Mesenchymal stem cell (in vitro differentiated cells and primary cell): ENCODE measurements around the gene GALNT10.

ENCODE experiments used
- DNase-seq: peaks from one replicate; pipeline ENCODE4 v3.0.0-alpha.2; 2013
- H2AFZ ChIP-seq: one replicate; pipeline ENCODE4 v1.6.1; 2013; ENCODE audit warnings: low read depth, mild to moderate bottlenecking, control low read depth, inconsistent platforms, low read length, moderate library complexity
- H2AK5ac ChIP-seq: 2 replicates; pipeline ENCODE4 v1.6.1; 2013; ENCODE audit warnings: low read length, moderate library complexity, mild to moderate bottlenecking, inconsistent platforms; ENCODE audit not compliant: severe bottlenecking
- H2BK120ac ChIP-seq: one replicate; pipeline ENCODE4 v1.6.1; 2013; ENCODE audit warnings: low read depth, mild to moderate bottlenecking, inconsistent platforms, low read length, moderate library complexity
- H2BK12ac ChIP-seq, 2 experiments: one replicate each; pipeline ENCODE4 v1.6.1; 2013; ENCODE audit warnings: inconsistent platforms in 2 of 2, low read length in 2 of 2, mild to moderate bottlenecking in 2 of 2, moderate library complexity in 2 of 2, control low read depth in 1 of 2
- H2BK15ac ChIP-seq: one replicate; pipeline ENCODE4 v1.6.1; 2013; ENCODE audit warnings: mild to moderate bottlenecking, low read depth, inconsistent platforms; ENCODE audit not compliant: poor library complexity, severe bottlenecking
- H2BK5ac ChIP-seq: 2 replicates; pipeline ENCODE4 v1.6.1; 2013; ENCODE audit warnings: low read depth, mild to moderate bottlenecking, low read length, control low read depth, inconsistent platforms; ENCODE audit not compliant: poor library complexity, severe bottlenecking
- H3K14ac ChIP-seq, 2 experiments: one replicate each; pipeline ENCODE4 v1.6.1; 2013; ENCODE audit warnings: inconsistent platforms in 2 of 2, low read length in 2 of 2, control low read depth in 1 of 2, mild to moderate bottlenecking in 1 of 2, moderate library complexity in 1 of 2
- H3K18ac ChIP-seq, 2 experiments: one replicate each; pipeline ENCODE4 v1.6.1; 2013; ENCODE audit warnings: inconsistent platforms in 2 of 2, low read length in 2 of 2, control low read depth in 1 of 2, low read depth in 1 of 2, mild to moderate bottlenecking in 1 of 2
- H3K23ac ChIP-seq, 2 experiments: one replicate each; pipeline ENCODE4 v1.6.1; 2013; ENCODE audit warnings: inconsistent platforms in 2 of 2, low read length in 2 of 2, mild to moderate bottlenecking in 2 of 2, moderate library complexity in 2 of 2, control low read depth in 1 of 2
- H3K27ac ChIP-seq: 2 replicates; pipeline ENCODE4 v1.5.1; 2013; ENCODE audit warnings: mild to moderate bottlenecking, moderate library complexity, low read length, control low read depth, inconsistent platforms; ENCODE audit not compliant: poor library complexity, severe bottlenecking
- H3K27me3 ChIP-seq, 2 experiments: 2 replicates each; pipeline versions ENCODE4 v1.6.1 to v1.7.0; 2013; ENCODE audit warnings: low read length in 2 of 2, mild to moderate bottlenecking in 2 of 2, moderate library complexity in 2 of 2, control low read depth in 1 of 2, inconsistent platforms in 1 of 2; ENCODE audit not compliant: control insufficient read depth in 1 of 2, insufficient read depth in 1 of 2
- H3K36me3 ChIP-seq, 2 experiments: 2 replicates each; pipeline versions ENCODE4 v1.6.1 to v1.7.0; 2013; ENCODE audit warnings: low read length in 2 of 2, control low read depth in 1 of 2, inconsistent platforms in 1 of 2, low read depth in 1 of 2, mild to moderate bottlenecking in 1 of 2; ENCODE audit not compliant: insufficient read depth in 2 of 2, control insufficient read depth in 1 of 2
- H3K4ac ChIP-seq, 2 experiments: one replicate each; pipeline ENCODE4 v1.6.1; 2013; ENCODE audit warnings: inconsistent platforms in 2 of 2, low read length in 2 of 2, mild to moderate bottlenecking in 2 of 2, moderate library complexity in 2 of 2, control low read depth in 1 of 2, low read depth in 1 of 2
- H3K4me1 ChIP-seq: 2 replicates; pipeline ENCODE4 v1.6.1; 2013; ENCODE audit warnings: low read depth, low read length, control low read depth; ENCODE audit not compliant: control insufficient read depth, insufficient read depth
- H3K4me2 ChIP-seq: 2 replicates; pipeline ENCODE4 v1.6.1; 2013; ENCODE audit warnings: low read length, mild to moderate bottlenecking, inconsistent platforms; ENCODE audit not compliant: poor library complexity, severe bottlenecking
- H3K4me3 ChIP-seq, 2 experiments: 2 replicates each; pipeline versions ENCODE4 v1.5.1 to v1.7.0; 2013; ENCODE audit warnings: low read length in 2 of 2, mild to moderate bottlenecking in 2 of 2, control low read depth in 1 of 2, low read depth in 1 of 2; ENCODE audit not compliant: insufficient read depth in 1 of 2
- H3K79me1 ChIP-seq: replicated peaks from 2 replicates; pipeline ENCODE4 v1.6.1; 2013; ENCODE audit warnings: mild to moderate bottlenecking, control low read depth, low read length, inconsistent platforms; ENCODE audit not compliant: poor library complexity, severe bottlenecking
- H3K9ac ChIP-seq: 2 replicates; pipeline ENCODE4 v1.7.0; 2013; ENCODE audit warnings: mild to moderate bottlenecking, low read length, moderate library complexity
- H3K9me3 ChIP-seq: 2 replicates; pipeline ENCODE4 v1.7.0; 2013; ENCODE audit warnings: mild to moderate bottlenecking, low read length; ENCODE audit not compliant: control insufficient read depth
- H4K8ac ChIP-seq: one replicate; pipeline ENCODE4 v1.6.1; 2013; ENCODE audit warnings: inconsistent platforms, mild to moderate bottlenecking, low read length, moderate library complexity
- H4K91ac ChIP-seq: one replicate; pipeline ENCODE4 v1.6.1; 2013; ENCODE audit warnings: mild to moderate bottlenecking, low read length, inconsistent platforms
- WGBS: methylation state at CpG from one replicate; pipeline ENCODE4 v1.1.7; 2013; ENCODE audit warnings: mixed read lengths; 5-methylcytosine and 5-hydroxymethylcytosine counted together

Gene GALNT10

GRCh38 chr5:154273963-154274827 is 83.7 kb downstream of the GALNT10 start:
- H3K36me3 ChIP-seq = no peaks in the 10 kb centered on the region
- peak overlapping the region in 1 of 2 experiments; percentile 81 for H2BK12ac ChIP-seq
- H3K4ac ChIP-seq = no peak overlapping the region
- no peak overlapping the region for H3K4me3 ChIP-seq
- H3K4me2 ChIP-seq = no peak overlapping the region
- no peak overlapping the region for H4K8ac ChIP-seq
- H3K4me1 ChIP-seq = peaks cover 7% of the 10 kb centered on the region
- no peak overlapping the region for H3K9ac ChIP-seq
- no peak overlapping the region for H2AK5ac ChIP-seq
- no peak overlapping the region for H2BK5ac ChIP-seq
- H2BK15ac ChIP-seq = no peak overlapping the region
- no peak overlapping the region for H2AFZ ChIP-seq
- H2BK120ac ChIP-seq = no peak overlapping the region
- 97% methylated on average over 2 of the region's 2 CpGs for WGBS
- no peak overlapping the region for H3K23ac ChIP-seq
- no peaks in the 10 kb centered on the region for H3K27me3 ChIP-seq
- no peak overlapping the region for H3K27ac ChIP-seq
- no peaks in the 10 kb centered on the region for H3K9me3 ChIP-seq
- DNase-seq = no peak
- peak overlapping the region in 1 of 2 experiments; percentile 67 for H3K18ac ChIP-seq
- peaks cover 20% of the 10 kb centered on the region for H3K79me1 ChIP-seq
- H3K14ac ChIP-seq = no peak overlapping the region
- no peak overlapping the region for H4K91ac ChIP-seq

- Histone ChIP-seq H3K4me1 (peaks cover 7% of the 10 kb centered on the region), H2BK5ac (no peak overlapping the region), H2AFZ (no peak overlapping the region), H3K9ac (no peak overlapping the region), H3K27me3 (no peaks in the 10 kb centered on the region), H3K4me3 (no peak overlapping the region), H3K14ac (peak overlapping the region in 1 of 2 experiments; percentile 66), H2BK15ac (no peak overlapping the region), H2AK5ac (no peak overlapping the region), H3K23ac (no peak overlapping the region), H3K18ac (no peak overlapping the region), H3K9me3 (no peaks in the 10 kb centered on the region), H3K36me3 (no peaks in the 10 kb centered on the region), H4K8ac (no peak overlapping the region), H3K79me1 (peaks cover 20% of the 10 kb centered on the region), H4K91ac (no peak overlapping the region), H2BK120ac (no peak overlapping the region), H3K4ac (no peak overlapping the region), H2BK12ac (peak overlapping the region in 1 of 2 experiments; percentile 23), H3K4me2 (no peak overlapping the region), H3K27ac (no peak overlapping the region)
- DNase-seq = no peak
- WGBS = 65% methylated on average over 4 of the region's 4 CpGs
Measured at GRCh38 chr5:154274828-154275185, 84.3 kb downstream of the GALNT10 start.

- H2BK120ac ChIP-seq = no peak overlapping the region
- peaks cover 18% of the 10 kb centered on the region for H3K79me1 ChIP-seq
- no peaks in the 10 kb centered on the region for H3K36me3 ChIP-seq
- peak overlapping the region; percentile 28 to 33 for H3K4ac ChIP-seq
- no peak overlapping the region for H2AFZ ChIP-seq
- H2BK15ac ChIP-seq = no peak overlapping the region
- H2BK5ac ChIP-seq = no peak overlapping the region
- 94% methylated on average over 3 of the region's 3 CpGs for WGBS
- no peak overlapping the region for H3K14ac ChIP-seq
- no peak overlapping the region for H4K8ac ChIP-seq
- H3K4me2 ChIP-seq = no peak overlapping the region
- no peak overlapping the region for H3K27ac ChIP-seq
- H2AK5ac ChIP-seq = no peak overlapping the region
- no peaks in the 10 kb centered on the region for H3K9me3 ChIP-seq
- H3K23ac ChIP-seq = no peak overlapping the region
- H3K18ac ChIP-seq = peak overlapping the region in 1 of 2 experiments; percentile 75
- no peak for DNase-seq
- H3K9ac ChIP-seq = no peak overlapping the region
- no peak overlapping the region for H3K4me3 ChIP-seq
- no peaks in the 10 kb centered on the region for H3K27me3 ChIP-seq
- H2BK12ac ChIP-seq = peak overlapping the region in 1 of 2 experiments; percentile 51
- H4K91ac ChIP-seq = no peak overlapping the region
- H3K4me1 ChIP-seq = peaks cover 7% of the 10 kb centered on the region
Measured at GRCh38 chr5:154275566-154275965, 85.0 kb downstream of the GALNT10 start.

- H4K8ac ChIP-seq = no peak overlapping the region
- H3K36me3 ChIP-seq = no peaks in the 10 kb centered on the region
- 27% methylated on average over 3 of the region's 5 CpGs for WGBS
- no peak overlapping the region for H3K14ac ChIP-seq
- peak overlapping the region; percentile 14 for H3K9ac ChIP-seq
- no peak overlapping the region for H3K27ac ChIP-seq
- H3K4me2 ChIP-seq = no peak overlapping the region
- peaks cover 7% of the 10 kb centered on the region for H3K4me1 ChIP-seq
- H2AK5ac ChIP-seq = no peak overlapping the region
- no peak for DNase-seq
- H3K18ac ChIP-seq = peak overlapping the region in 1 of 2 experiments; percentile 70
- H4K91ac ChIP-seq = no peak overlapping the region
- H3K27me3 ChIP-seq = no peaks in the 10 kb centered on the region
- H3K23ac ChIP-seq = no peak overlapping the region
- no peak overlapping the region for H2BK15ac ChIP-seq
- no peak overlapping the region for H2BK120ac ChIP-seq
- H2BK12ac ChIP-seq = no peak overlapping the region
- no peak overlapping the region for H2BK5ac ChIP-seq
- peak overlapping the region in 1 of 2 experiments; percentile 55 for H3K4ac ChIP-seq
- no peak overlapping the region for H2AFZ ChIP-seq
- H3K79me1 ChIP-seq = peaks cover 18% of the 10 kb centered on the region
- H3K9me3 ChIP-seq = no peaks in the 10 kb centered on the region
- H3K4me3 ChIP-seq = no peak overlapping the region
Measured at GRCh38 chr5:154276261-154276972, 85.9 kb downstream of the GALNT10 start.
